ENCODE measurements around the gene RPL39.
"Not testable (repeated sequence)": the region's sequence is repeated elsewhere in the genome, so short reads cannot be mapped to it uniquely, and the experiment has no call there.

The RPL39 gene

GRCh38 chrX:119791437-119792231, at the start of gene RPL39:
Gene RPL39, minus strand, starts transcription at chrX:119791630. Its CDS starts 54 bp downstream, at chrX:119791576.
- peak; percentile 72 for DNase-seq

DNA sequence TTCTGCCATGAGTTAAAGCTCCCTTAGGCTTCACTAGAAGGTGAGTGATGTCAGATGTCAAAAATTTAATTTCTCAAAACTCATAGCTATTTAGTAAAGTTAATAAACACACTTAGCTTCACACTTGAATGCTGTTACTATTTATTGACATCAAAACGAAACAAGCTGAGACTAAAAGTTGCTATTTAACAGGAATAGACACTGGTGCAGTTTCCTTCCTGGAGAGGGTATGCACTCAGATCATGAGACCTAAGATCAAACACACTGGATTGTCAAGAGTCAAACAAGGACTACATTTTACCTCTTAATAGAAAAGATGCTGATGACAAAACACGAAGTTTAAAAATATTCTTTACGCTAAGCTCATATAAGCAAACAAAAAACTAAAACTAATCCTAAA, 42.5 kb upstream of the RPL39 start:
- DNase-seq: no peak

DNA sequence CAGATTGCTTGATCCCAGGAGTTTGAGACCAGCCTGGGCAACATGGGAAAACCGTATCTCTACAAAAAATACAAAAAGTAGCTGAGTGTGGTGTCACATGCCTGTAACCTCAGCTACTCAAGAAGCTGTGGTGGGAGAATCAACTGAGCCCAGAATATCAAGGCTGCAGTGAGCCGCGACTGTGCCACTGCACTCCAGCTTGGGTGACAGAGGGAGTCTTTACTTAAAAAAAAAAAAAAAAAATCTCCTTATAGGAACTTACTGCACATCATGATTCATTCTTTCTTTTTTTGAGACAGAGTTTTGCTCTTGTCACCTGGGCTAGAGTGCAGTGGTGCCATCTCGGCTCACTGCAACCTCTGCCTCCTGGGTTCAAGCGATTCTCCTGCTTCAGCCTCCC, 37.0 kb upstream of the RPL39 start:
- DNase-seq: no peak

- no peak for DNase-seq
These were observed 35.0 kb upstream of the RPL39 start for GRCh38 chrX:119826399-119826959.

- not testable (repeated sequence) for DNase-seq
These were observed 32.8 kb upstream of the RPL39 start for GRCh38 chrX:119824221-119824620.

DNA sequence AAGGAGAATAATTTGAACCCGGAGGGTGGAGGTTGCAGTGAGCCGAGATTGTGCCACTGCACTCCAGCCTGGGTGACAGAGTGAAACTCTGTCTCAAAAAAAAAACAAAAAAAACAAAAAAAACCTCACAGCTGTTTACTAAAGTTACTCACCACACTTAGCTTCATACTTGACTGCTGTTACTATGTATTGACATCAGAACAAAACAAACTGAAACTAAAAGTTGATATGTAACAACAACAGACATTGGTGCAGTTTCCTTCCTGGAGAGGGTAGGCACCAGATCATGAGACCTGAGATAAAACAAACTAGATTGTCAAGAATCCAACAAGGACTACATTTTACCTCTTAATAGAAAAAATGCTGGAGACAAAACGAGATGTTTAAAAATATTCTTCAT, 30.3 kb upstream of the RPL39 start:
- not testable (repeated sequence) for DNase-seq

- DNase-seq: no peak
These were observed 25.8 kb upstream of the RPL39 start for GRCh38 chrX:119817130-119817690.

GRCh38 chrX:119816300-119816699, 24.9 kb upstream of the RPL39 start:
- no peak for DNase-seq

DNA sequence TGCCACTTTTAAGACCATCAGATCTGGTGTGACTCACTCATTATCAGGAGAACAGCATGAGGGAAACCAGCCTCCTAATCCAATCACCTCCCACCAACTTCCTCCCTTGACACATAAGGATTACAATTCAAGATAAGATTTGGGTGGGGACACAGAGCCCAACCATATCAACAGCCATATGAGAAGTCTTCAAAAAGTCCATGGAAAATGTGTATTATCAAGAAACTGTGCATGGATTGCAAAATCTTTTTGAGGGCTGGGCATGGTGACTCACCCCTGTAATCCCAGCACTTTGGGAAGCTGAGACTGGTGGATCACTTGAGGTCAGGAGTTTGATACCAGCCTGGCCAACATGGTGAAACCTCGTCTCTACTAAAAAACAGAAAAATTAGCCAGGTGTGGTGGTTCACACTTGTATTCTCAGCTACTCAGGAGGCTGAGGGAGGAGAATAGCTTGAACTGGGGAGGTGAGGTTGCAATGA, 17.8 kb upstream of the RPL39 start:
- DNase-seq: no peak

- not testable (repeated sequence) for DNase-seq
These were observed 17.0 kb upstream of the RPL39 start for GRCh38 chrX:119808461-119808860.

DNA sequence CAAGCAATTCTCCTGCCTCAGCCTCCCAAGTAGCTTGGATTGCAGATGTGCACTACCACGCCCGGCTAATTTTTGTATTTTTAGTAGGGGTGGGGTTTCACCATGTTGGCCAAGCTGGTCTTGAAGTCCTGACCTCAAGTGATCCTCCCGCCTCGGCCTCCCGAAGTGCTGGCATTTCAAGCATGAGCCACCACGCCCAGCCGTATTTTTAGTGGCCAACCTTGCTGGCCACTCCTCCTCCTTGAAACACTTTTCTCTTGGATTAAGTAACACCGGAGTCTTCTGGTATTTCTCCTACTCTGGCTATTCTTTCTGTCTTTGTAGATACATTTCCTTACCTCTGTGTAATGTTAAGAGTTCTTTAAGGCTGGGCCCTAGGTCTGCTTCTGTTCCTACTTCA, 11.1 kb upstream of the RPL39 start:
- DNase-seq: no peak

DNA sequence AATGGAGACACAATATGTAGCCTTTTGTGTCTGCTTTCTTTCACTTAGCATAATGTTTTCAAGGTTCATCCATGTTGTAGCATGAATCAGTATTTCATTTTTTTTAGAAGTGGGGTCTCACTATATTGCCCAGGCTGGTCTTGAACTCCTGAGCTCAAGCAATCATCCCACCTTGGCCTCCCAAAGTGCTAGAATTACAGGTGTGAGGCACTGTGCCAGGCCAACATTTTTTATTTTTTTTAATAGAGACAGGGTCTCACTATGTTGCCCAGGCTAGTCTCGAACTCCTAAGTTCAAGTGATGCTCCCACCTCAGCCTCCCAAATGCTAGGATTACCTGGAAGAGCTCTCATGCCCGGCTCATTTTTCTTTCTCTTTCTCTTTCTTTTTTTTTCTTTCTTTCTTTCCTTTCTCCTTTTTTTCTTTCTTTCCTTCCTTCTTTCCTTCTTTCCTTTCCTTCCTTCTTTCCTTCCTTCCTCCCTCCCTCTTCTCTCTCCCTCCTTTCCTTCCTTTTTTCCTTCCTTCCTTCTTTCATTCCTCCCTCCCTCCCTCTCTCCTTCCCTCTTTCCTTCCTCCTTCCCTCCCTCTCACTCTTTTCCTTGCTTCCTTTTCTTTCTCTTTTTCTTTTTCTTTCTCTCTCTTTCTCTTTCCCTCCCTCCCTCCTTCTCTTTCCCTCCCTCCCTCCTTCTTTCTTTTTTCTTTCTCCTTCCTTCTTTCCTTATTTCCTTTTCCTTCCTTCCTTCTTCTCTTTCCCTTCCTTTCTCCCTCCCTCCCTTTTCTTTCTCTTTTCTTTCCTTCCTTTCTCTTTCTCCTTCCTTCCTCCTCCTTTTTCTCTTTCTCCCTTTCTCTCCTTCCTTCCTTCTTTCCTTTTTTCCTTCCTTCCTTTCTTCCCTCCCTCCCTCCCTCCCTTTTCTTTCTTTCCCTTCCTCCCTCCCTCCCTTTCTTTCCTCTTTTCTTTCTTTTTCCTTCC, 10.1 kb upstream of the RPL39 start:
- DNase-seq: no peak

DNA sequence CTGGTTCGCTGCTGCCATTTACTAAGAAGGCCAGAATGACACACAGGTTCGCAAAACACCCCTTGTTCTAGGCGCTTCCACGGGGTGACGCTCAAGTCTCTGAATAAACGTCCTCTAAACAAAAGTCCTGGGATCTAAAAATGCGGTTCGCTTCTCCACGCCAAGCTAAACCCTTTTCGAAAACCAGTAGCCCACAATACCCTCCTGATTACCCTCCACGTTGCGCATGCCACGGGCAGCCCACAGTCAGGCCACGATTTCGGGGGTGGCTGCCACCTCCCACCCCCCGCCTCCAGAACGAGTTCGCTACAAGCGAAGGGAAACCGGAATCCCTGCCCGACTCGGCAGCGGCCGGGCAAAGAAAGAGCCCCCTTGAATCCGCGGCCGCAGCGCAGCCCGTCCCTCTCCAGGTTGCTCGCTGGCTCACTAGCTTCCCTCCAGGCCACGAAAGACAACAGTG, 423 bp downstream of the RPL39 start:
- no peak for DNase-seq

DNA sequence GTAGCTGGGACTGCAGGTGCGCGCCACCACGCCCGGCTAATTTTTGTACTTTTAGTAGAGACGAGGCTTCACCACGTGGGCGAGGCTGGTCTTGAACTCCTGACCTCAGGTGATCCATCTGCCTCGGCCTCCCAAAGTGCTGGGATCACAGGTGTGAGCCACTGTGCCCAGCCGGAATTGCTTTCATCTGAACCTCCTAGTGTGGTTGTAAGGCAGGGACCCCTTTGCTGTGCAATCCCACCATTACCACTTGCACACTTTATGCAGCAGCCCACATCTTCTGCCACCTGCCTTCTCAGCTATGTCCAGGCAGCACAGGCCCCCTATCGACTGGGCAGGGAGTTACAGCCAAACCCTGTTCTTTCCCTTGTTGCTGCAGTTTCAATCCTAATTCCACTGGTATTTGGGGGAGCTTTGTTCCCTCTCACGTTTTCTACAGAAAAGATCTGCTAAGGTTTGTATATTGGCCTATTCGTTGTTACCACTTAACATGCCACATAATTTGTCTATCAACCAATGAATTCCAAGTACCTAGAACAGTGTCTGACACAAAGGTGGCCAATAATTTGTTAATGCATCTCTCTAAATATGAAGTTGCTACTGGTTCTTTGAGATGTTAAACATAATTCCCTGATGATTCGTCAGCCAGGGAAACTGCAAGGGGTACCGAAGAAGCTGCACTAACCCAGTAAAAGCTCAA, 6.5 kb downstream of the RPL39 start:
- DNase-seq: peak; percentile 41

DNA sequence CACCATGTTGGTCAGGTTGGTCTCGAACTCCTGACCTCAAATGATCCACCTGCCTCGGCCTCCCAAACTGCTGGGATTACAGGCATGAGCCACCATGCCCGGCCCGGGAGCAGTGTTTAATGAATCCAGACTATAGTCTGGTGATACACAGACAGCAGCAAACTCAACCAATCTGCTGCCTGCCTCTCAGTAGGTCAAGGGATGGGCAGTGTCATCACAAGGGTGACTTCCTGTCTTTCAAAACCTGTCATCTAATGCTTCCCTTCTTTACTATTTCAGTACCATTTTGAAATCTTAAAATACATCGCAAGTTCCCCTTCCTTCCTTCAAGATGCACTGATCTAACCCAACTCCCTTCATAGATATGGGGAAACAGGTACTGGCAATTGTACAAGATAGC, 8.4 kb downstream of the RPL39 start:
- no peak for DNase-seq

GRCh38 chrX:119778829-119779228, 12.6 kb downstream of the RPL39 start:
- DNase-seq: no peak

GRCh38 chrX:119775517-119776238, 15.8 kb downstream of the RPL39 start:
- DNase-seq: no peak

DNA sequence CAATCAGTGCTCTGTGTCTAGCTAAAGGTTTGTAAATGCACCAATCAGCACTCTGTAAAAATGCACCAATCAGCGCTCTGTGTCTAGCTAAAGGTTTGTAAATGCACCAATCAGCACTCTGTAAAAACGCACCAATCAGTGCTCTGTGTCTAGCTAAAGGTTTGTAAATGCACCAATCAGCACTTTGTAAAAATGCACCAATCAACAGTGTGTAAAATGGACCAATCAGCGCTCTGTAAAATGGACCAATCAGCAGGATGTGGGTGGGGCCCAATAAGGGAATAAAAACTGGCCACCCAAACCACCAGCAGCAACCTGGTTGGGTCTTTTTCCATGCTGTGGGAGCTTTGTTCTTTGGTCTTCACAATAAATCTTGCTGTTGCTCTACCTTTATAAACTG, 22.0 kb downstream of the RPL39 start:
- DNase-seq: not testable (repeated sequence)

DNA sequence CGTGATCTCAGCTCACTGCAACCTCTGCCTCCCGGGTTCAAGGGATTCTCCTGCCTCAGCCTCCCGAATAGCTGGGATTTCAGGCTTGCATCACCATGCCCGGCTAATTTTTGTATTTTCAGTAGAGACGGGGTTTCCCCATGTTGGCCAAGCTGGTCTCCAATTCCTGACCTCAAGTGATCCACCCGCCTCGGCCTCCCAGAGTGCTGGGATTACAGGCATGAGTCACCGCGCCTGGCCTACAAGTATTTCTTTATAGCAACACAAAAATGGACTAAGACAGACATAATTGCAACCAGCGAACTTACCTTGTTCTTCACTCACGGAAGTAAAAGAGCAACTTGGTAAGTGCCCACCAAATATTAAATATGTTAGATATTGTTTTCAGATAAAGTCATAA, 23.0 kb downstream of the RPL39 start:
- DNase-seq: not testable (repeated sequence)

DNA sequence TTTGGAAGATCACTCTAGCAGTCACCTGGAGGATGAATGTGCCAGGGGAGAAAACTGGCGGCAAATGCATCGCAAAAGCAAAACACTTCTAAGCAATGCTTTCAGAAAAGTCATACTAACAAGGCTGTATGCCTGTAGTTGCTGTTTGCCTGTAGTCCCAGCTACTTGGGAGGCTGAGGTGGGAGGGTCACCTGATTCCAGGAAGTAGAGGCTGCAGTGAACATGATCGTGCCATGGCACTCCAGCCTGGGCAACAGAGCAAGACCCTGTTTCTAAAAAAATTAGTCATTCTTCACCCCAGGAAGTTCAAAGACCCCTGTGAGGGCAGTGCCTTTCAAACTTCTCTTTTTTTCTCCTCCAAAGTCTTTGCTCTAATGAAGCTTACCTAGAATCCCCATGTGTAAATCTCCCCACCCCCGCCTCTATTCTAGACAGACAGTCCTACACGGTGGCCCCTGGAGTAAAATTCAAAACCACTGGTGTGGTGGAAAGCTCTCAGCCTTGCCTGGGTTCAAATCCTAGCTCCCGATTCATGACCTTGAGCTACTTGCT, 27.5 kb downstream of the RPL39 start:
- DNase-seq: no peak

DNA sequence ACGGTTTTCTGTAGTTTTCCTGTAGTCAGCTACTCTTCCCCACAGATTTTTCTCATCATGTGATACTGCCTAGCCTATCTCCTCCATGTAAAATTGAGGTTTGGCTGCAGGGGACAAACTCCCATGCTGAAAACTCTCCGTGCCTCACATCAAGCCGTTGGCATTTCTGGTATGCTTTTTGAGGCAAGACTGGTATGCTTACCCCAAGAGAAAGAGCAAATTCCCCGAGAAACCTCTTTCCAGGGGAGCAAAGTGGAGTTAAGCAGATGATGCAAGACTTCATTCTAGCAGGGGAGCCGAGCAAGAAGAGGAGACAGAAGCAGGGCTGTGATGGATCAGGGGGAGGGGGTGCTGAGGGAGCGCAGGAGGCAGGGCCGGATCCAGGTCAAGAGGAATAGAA, 28.2 kb downstream of the RPL39 start:
- DNase-seq: no peak
